K562 (cell line): ENCODE data around the gene SPDYE4.

ENCODE experiments used
- PHF8 ChIP-seq: fragments of 200-600 bp; sonication (generic); IDR thresholded peaks from 2 replicates; pipeline ENCODE4 v1.6.1; 2012; ENCODE audit warnings: mixed run types, mild to moderate bottlenecking, inconsistent platforms, low read length, moderate library complexity, borderline replicate concordance
- TBP ChIP-seq: optimal IDR thresholded peaks from 2 replicates; pipeline ENCODE3; 2011; ENCODE audit warnings: low read depth, low read length, improper control_type of control experiment
- ZNF121 ChIP-seq: sonication (generic); formaldehyde crosslinking; conservative IDR thresholded peaks from 2 replicates; pipeline ENCODE4 v1.8.0; 2022; ENCODE audit warnings: missing genetic modification reagents
- ZNF212 ChIP-seq: fragments of 450-650 bp; formaldehyde crosslinking; IDR thresholded peaks from 2 replicates; pipeline ENCODE4 v1.4.0; 2020; ENCODE audit warnings: mild to moderate bottlenecking
- TF ChIP-seq, protein P1 (sequence below): sonication (generic); formaldehyde crosslinking; IDR thresholded peaks from 2 replicates; pipeline ENCODE4 v1.4.0; 2020; ENCODE audit warnings: mild to moderate bottlenecking, missing genetic modification reagents
- TF ChIP-seq, protein P2 (sequence below), 2 experiments: fragments of 450-650 bp in 1 of 2; sonication (generic) in 1 of 2; formaldehyde crosslinking in 1 of 2; IDR thresholded peaks; 2 replicates each; pipeline versions ENCODE4 v1.7.1 to v1.9.0; 2016 to 2022; ENCODE audit warnings: inconsistent platforms in 1 of 2, mild to moderate bottlenecking in 1 of 2, missing genetic modification reagents in 1 of 2

DNA sequence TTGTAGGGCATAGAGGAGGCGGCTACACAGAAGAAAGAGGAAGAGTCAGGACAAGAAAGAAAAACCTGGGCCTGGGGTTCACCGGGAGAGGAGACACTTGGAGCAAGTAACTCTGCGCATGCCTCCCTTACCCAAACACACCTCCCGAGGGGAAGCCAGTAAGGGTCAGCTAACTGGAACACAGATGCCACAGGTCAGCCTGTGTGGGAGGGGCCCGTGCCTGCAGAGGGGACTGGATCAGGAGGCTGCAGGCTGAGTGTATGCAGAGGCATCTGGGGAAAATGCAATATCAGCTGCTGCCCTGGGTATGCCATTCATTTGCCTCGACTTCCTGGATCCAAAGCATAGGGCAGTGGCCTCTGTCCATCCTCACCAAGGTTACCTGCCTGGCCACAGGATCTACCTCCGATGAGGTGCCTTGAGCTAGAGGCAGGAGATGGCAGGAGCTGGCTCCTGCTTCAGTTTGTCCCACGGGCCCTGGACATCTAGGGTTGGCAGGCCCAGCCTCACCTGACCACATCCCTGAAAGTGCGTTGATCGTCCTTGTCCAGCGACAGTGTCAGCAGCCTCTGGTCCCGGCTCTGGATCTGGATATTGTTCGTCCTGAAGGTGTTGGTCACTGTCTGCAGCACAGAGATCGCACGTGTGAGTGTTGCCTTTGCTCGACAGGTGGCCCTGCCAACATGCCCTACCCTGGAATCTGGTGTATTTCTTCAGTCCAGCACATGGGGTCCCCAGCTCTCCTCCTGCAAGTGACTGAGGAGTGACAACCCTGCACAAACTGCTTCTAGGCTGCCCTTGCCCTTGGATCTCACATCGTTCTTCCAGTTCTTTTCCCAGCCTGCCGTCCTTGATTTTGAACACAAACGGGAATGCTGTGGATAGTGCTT lies 45.4 kb upstream of the SPDYE4 start:
- TF ChIP-seq PHF8 (no peak), ZNF212 (no peak), TBP (no peak), ZNF121 (CRISPR knock-in tag) (no peak)
- TF ChIP-seq, protein P1, sequence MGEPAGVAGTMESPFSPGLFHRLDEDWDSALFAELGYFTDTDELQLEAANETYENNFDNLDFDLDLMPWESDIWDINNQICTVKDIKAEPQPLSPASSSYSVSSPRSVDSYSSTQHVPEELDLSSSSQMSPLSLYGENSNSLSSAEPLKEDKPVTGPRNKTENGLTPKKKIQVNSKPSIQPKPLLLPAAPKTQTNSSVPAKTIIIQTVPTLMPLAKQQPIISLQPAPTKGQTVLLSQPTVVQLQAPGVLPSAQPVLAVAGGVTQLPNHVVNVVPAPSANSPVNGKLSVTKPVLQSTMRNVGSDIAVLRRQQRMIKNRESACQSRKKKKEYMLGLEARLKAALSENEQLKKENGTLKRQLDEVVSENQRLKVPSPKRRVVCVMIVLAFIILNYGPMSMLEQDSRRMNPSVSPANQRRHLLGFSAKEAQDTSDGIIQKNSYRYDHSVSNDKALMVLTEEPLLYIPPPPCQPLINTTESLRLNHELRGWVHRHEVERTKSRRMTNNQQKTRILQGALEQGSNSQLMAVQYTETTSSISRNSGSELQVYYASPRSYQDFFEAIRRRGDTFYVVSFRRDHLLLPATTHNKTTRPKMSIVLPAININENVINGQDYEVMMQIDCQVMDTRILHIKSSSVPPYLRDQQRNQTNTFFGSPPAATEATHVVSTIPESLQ (CRISPR knock-in tag): no peak
- TF ChIP-seq, protein P2, sequence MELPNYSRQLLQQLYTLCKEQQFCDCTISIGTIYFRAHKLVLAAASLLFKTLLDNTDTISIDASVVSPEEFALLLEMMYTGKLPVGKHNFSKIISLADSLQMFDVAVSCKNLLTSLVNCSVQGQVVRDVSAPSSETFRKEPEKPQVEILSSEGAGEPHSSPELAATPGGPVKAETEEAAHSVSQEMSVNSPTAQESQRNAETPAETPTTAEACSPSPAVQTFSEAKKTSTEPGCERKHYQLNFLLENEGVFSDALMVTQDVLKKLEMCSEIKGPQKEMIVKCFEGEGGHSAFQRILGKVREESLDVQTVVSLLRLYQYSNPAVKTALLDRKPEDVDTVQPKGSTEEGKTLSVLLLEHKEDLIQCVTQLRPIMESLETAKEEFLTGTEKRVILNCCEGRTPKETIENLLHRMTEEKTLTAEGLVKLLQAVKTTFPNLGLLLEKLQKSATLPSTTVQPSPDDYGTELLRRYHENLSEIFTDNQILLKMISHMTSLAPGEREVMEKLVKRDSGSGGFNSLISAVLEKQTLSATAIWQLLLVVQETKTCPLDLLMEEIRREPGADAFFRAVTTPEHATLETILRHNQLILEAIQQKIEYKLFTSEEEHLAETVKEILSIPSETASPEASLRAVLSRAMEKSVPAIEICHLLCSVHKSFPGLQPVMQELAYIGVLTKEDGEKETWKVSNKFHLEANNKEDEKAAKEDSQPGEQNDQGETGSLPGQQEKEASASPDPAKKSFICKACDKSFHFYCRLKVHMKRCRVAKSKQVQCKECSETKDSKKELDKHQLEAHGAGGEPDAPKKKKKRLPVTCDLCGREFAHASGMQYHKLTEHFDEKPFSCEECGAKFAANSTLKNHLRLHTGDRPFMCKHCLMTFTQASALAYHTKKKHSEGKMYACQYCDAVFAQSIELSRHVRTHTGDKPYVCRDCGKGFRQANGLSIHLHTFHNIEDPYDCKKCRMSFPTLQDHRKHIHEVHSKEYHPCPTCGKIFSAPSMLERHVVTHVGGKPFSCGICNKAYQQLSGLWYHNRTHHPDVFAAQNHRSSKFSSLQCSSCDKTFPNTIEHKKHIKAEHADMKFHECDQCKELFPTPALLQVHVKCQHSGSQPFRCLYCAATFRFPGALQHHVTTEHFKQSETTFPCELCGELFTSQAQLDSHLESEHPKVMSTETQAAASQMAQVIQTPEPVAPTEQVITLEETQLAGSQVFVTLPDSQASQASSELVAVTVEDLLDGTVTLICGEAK (IDR thresholded peaks at IDR 0.05): no peak
- TF ChIP-seq, protein P2 (CRISPR knock-in tag; IDR thresholded peaks at IDR 0.05): no peak
